Stimulated activated CD8-positive, alpha-beta memory T cell treated with anti-CD3 and anti-CD28 coated beads, Interleukin-4, amount 100 ng/mL, for 4 hours (primary cell): ENCODE measurements around the gene CYSTM1.

Experiments
- DNase-seq, 2 donors: peaks; one replicate each; pipeline ENCODE4 v3.0.0-alpha.2; 2020; ENCODE audit warnings: low read depth in 2 of 2, low spot score in 1 of 2

The CYSTM1 gene

GRCh38 chr5:140174465-140175366 lies at the start of gene CYSTM1:
Gene CYSTM1 (plus strand): TSS chr5:140175188. CDS start chr5:140194466, 19,278 bp downstream.
- DNase-seq, result peak; percentile 84 to 88

GRCh38 chr5:140125637-140126036 lies 49.4 kb upstream of the CYSTM1 start, which contains the start of gene IGIP:
Gene IGIP (plus strand): TSS chr5:140125937. CDS start chr5:140128477, 2,540 bp downstream.
- DNase-seq, result no peak

- DNase-seq, result no peak
Measured at GRCh38 chr5:140126315-140127012, 48.5 kb upstream of the CYSTM1 start.

GRCh38 chr5:140128376-140128775 lies 46.6 kb upstream of the CYSTM1 start:
- no peak for DNase-seq

GRCh38 chr5:140130949-140131733 lies 43.8 kb upstream of the CYSTM1 start:
- DNase-seq, result no peak

- no peak for DNase-seq
Measured at GRCh38 chr5:140131967-140132409, 43.0 kb upstream of the CYSTM1 start.

GRCh38 chr5:140133514-140134167 lies 41.3 kb upstream of the CYSTM1 start:
- no peak for DNase-seq

- no peak for DNase-seq
Measured at GRCh38 chr5:140134277-140134935, 40.6 kb upstream of the CYSTM1 start.

GRCh38 chr5:140135127-140135526 lies 39.9 kb upstream of the CYSTM1 start:
- no peak for DNase-seq

- DNase-seq, result no peak
Measured at GRCh38 chr5:140136624-140137023, 38.4 kb upstream of the CYSTM1 start.

GRCh38 chr5:140140435-140140834 lies 34.6 kb upstream of the CYSTM1 start:
- no peak for DNase-seq

GRCh38 chr5:140141241-140141640 lies 33.7 kb upstream of the CYSTM1 start:
- DNase-seq, result no peak

GRCh38 chr5:140142246-140142645 lies 32.7 kb upstream of the CYSTM1 start:
- DNase-seq, result no peak

GRCh38 chr5:140142856-140143255 lies 32.1 kb upstream of the CYSTM1 start:
- DNase-seq, result no peak

- no peak for DNase-seq
Measured at GRCh38 chr5:140143521-140144258, 31.3 kb upstream of the CYSTM1 start.

GRCh38 chr5:140145256-140145655 lies 29.7 kb upstream of the CYSTM1 start:
- DNase-seq, result no peak

GRCh38 chr5:140145818-140146522 lies 29.0 kb upstream of the CYSTM1 start:
- DNase-seq, result no peak

GRCh38 chr5:140146523-140146842 lies 28.5 kb upstream of the CYSTM1 start:
- DNase-seq, result no peak

- no peak for DNase-seq
Measured at GRCh38 chr5:140147460-140147859, 27.5 kb upstream of the CYSTM1 start.
